MM.1S (cell line): ENCODE results near the gene NSD2.
"Not testable (repeated sequence)": the region's sequence is repeated elsewhere in the genome, so short reads cannot be mapped to it uniquely, and the experiment has no call there.

ENCODE experiments used
- DNase-seq: peaks from one replicate; pipeline ENCODE4 v3.0.0-alpha.2; 2015
- H2AFZ ChIP-seq: fragments of 300-600 bp; sonication (generic); 2 replicates; pipeline ENCODE4 v1.6.0; 2016; ENCODE audit warnings: antibody characterized with exemption, low read length
- H3F3A ChIP-seq: fragments of 300-600 bp; sonication (generic); 2 replicates; pipeline ENCODE4 v1.6.1; 2016; ENCODE audit warnings: mild to moderate bottlenecking, antibody characterized with exemption, low read length, moderate library complexity, mixed read lengths; ENCODE audit not compliant: insufficient read depth
- H3K27ac ChIP-seq: fragments of 300-600 bp; sonication (generic); 2 replicates; pipeline ENCODE4 v1.5.1; 2016; ENCODE audit warnings: mild to moderate bottlenecking, low read length
- H3K27me3 ChIP-seq: fragments of 300-600 bp; sonication (generic); replicated peaks from 2 replicates; pipeline ENCODE4 v1.6.0; 2016; ENCODE audit warnings: low read length; ENCODE audit not compliant: insufficient read depth
- H3K36me3 ChIP-seq: fragments of 300-600 bp; sonication (generic); replicated peaks from 2 replicates; pipeline ENCODE4 v1.6.1; 2016; ENCODE audit warnings: mild to moderate bottlenecking, low read length, mixed read lengths; ENCODE audit not compliant: insufficient read depth
- H3K4me1 ChIP-seq: fragments of 300-600 bp; sonication (generic); 2 replicates; pipeline ENCODE4 v1.6.1; 2016; ENCODE audit warnings: low read length, mixed read lengths
- H3K4me2 ChIP-seq: fragments of 300-600 bp; sonication (generic); 2 replicates; pipeline ENCODE4 v1.6.0; 2016; ENCODE audit warnings: low read depth, low read length
- H3K4me3 ChIP-seq: fragments of 300-600 bp; sonication (generic); 2 replicates; pipeline ENCODE4 v1.5.1; 2016; ENCODE audit warnings: low read length, mixed read lengths
- H3K79me2 ChIP-seq: fragments of 300-600 bp; sonication (generic); 2 replicates; pipeline ENCODE4 v1.6.1; 2016; ENCODE audit warnings: mixed run types, low read length, mixed read lengths
- H3K9ac ChIP-seq: fragments of 300-600 bp; sonication (generic); 2 replicates; pipeline ENCODE4 v1.6.1; 2016; ENCODE audit warnings: low read length, mixed read lengths
- H3K9me2 ChIP-seq: fragments of 300-600 bp; sonication (generic); replicated peaks from 2 replicates; pipeline ENCODE4 v1.6.1; 2016; ENCODE audit warnings: mild to moderate bottlenecking, low read length, mixed read lengths; ENCODE audit not compliant: insufficient read depth
- H3K9me3 ChIP-seq: fragments of 300-600 bp; sonication (generic); replicated peaks from 2 replicates; pipeline ENCODE4 v1.6.1; 2016; ENCODE audit warnings: mild to moderate bottlenecking, low read length, mixed read lengths; ENCODE audit not compliant: insufficient read depth
- H4K20me1 ChIP-seq: fragments of 300-600 bp; sonication (generic); 2 replicates; pipeline ENCODE4 v1.6.1; 2016; ENCODE audit warnings: mild to moderate bottlenecking, low read length, moderate library complexity, mixed read lengths; ENCODE audit not compliant: insufficient read depth

The NSD2 gene

DNA sequence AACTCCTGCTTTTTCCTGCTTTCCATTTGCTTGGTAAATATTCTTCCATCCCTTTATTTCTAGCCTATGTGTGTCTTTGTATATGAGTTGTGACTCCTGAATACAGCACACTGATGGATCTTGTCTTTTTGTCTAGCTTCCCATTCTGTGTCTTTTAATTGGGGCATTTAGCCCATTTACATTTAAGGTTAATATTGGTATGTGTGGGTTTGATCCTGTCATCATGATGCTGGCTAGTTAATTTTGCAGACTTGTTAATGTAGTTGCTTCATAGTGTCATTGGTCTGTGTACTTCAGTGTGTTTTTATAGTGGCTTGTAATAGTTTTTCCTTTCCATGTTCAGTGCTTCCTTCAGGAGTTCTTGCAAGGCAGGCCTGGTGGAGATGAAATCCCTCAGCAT is 160.0 kb downstream of the NSD2 start:
- not testable (repeated sequence) for H4K20me1 ChIP-seq, H3K4me2 ChIP-seq, H3F3A ChIP-seq, H3K9ac ChIP-seq, H3K27ac ChIP-seq, H2AFZ ChIP-seq, H3K4me1 ChIP-seq, H3K36me3 ChIP-seq, H3K79me2 ChIP-seq, H3K4me3 ChIP-seq, H3K9me3 ChIP-seq, H3K9me2 ChIP-seq, DNase-seq
- peaks cover 11% of the 10 kb centered on the region for H3K27me3 ChIP-seq
